ENCODE results near the gene PDAP1. TPM values are rescaled to one million over a fixed set of nuclear protein-coding genes. Genes with fewer than 3 reads are reported as not detected.

Gene PDAP1
- polyA plus RNA-seq, 3 donors from 2014 or later: 20.7 to 43.3 (median 30.0) TPM

DNA sequence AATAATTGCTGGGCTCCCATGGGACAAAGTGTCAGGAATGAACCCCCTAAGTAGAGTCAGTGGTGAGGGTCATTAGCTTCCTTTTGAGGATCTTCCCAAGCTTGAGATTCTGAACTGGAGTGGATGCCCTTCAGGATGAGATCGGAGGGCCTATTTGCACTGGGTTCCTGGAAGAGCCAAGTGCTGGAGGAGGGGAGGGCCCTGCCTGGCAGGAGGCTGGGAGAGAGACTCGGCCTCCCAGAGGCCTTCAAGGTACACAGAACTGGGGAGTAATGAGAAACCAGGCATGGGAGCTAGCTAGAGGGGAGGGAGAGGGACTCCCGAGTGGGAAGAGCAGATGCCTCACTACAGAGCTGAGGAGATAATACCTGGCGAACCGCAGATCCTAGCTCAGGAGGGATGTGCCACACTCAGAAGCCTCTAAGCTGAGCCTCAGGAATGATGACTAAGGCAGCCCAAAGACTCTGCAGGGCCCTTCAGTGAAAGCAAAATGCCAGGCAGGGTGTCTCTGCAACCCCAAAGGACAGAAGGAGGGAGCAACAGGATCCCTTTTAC, 9.4 kb downstream of the PDAP1 start:
- DNase-seq: no peak
- Mint-ChIP-seq H3K27me3 (ENCODE audit: low read depth in 3 of 3) (no peaks in the 10 kb centered on the region), H3K4me3 (no peak overlapping the region), H3K36me3 (peaks cover 12 to 18% (median 12%) of the 10 kb centered on the region in 3 donors), H3K4me1 (peaks cover 16 to 29% of the 10 kb centered on the region in 2 donors), H3K27ac (peak overlapping the region; percentile 46 to 84 (median 63)), H3K9me3 (no peaks in the 10 kb centered on the region)

GRCh38 chr7:99397297-99397983, 11.0 kb downstream of the PDAP1 start:
- Mint-ChIP-seq H3K4me3 (no peak overlapping the region), H3K4me1 (peaks cover 21 to 32% of the 10 kb centered on the region in 2 donors), H3K27me3 (ENCODE audit: low read depth in 3 of 3) (peaks cover 0 to 4% (median 4%) of the 10 kb centered on the region in 3 donors), H3K27ac (peak overlapping the region in 5 of 6 donors; percentile 4 to 74 (median 49)), H3K9me3 (no peaks in the 10 kb centered on the region), H3K36me3 (peaks cover 4 to 8% (median 4%) of the 10 kb centered on the region in 3 donors)
- no peak for DNase-seq

- Mint-ChIP-seq H3K4me3 (no peak overlapping the region), H3K27ac (peak overlapping the region in 4 of 6 donors; percentile 40 to 65 (median 52)), H3K4me1 (peaks cover 21 to 32% of the 10 kb centered on the region in 2 donors), H3K9me3 (no peaks in the 10 kb centered on the region), H3K36me3 (peaks cover 4 to 8% (median 4%) of the 10 kb centered on the region in 3 donors), H3K27me3 (ENCODE audit: low read depth in 3 of 3) (peaks cover 0 to 4% (median 4%) of the 10 kb centered on the region in 3 donors)
- DNase-seq: no peak
Measured at GRCh38 chr7:99396418-99397296, 11.7 kb downstream of the PDAP1 start.

DNA sequence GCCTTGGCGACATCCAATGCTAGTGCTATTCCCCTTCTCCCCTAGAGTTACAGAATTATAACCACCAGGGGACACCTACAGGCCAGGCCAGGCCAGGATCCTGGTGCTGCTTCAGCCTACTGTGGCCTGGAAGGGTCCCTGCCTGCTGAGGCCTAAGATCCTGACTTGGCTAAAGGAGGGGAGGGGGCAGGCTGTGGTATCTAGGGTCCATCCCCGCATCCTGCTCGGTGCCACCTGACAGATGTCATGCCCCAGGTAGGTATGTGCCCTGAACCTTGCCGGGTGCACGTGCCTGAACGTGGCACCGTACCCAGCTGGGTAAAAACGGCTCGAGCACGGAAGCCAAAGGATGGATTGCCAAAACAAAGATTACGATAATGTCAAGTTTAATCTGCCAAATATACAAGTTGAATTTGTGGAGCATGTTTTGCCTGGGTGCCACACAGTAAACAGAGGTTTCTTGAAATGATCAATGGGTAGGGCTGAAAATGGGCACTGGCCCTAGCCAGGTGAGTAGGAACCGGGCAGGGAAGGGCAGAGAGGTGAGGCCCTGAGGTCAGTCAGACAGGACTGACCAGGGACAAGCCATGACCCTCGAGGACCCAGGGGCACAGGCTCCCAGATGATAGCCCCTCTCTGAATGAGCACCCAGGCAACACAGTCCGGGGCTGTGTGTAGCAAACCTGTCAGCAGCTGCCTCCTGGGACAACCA, 12.6 kb downstream of the PDAP1 start:
- Mint-ChIP-seq H3K9me3 (no peaks in the 10 kb centered on the region), H3K27me3 (ENCODE audit: low read depth in 3 of 3) (peaks cover 0 to 4% (median 4%) of the 10 kb centered on the region in 3 donors), H3K4me1 (peaks cover 19 to 27% of the 10 kb centered on the region in 2 donors), H3K36me3 (peaks cover 0 to 4% (median under 1%) of the 10 kb centered on the region in 3 donors), H3K4me3 (no peak overlapping the region), H3K27ac (peak overlapping the region in 3 of 6 donors; percentile 16 to 55 (median 40))
- no peak for DNase-seq

GRCh38 chr7:99394188-99394502, 14.3 kb downstream of the PDAP1 start:
- no peaks in the 10 kb centered on the region for H3K9me3 Mint-ChIP-seq
- H3K27ac Mint-ChIP-seq: peak overlapping the region in 5 of 6 donors; percentile 25 to 92 (median 69)
- peaks cover 0 to 3% (median 0%) of the 10 kb centered on the region in 3 donors for H3K36me3 Mint-ChIP-seq
- DNase-seq: no peak
- H3K4me3 Mint-ChIP-seq: peak overlapping the region in 3 of 5 donors; percentile 5 to 87 (median 57)
- peaks cover 0 to 4% (median 4%) of the 10 kb centered on the region in 3 donors for H3K27me3 Mint-ChIP-seq (ENCODE audit: low read depth in 3 of 3)
- peaks cover 18 to 25% of the 10 kb centered on the region in 2 donors for H3K4me1 Mint-ChIP-seq

DNA sequence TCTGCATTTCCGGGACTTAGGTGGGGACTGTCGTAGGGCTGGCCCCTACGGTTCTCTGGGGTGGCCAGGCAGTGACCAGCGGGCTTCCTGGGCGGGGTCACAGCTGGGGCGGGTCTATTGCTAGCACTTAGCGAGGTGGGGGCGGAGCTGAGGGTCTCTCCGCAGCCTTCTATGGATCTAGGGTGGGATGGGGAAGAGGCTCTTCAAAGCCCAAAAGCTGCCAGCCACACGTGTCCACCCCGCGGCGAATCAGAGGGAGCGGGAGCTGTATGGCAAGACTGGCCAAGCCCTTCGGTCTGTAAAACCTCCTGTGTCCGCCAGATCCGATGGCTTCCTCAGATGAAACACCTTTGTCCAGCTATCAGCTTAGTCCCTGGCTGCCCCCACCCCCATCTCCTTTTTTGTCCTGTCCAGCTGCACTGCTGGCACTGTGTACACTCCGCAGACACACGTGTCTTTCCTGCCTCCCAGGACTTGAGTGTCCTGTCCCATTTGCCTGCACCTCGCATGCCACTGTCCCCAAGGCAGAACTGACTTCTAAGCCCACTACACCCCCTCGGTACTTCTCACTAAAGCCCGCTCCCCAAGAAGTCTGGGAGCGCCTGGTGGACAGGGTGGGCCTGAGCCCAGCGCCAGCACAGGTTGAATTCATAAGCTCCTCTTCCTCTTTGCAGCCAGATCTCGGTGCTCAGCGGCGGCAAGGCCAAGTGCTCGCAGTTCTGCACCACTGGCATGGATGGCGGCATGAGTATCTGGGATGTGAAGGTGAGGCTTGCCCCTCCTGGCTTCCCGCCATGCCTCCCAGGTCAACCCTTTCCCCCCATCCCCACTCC, 14.8 kb downstream of the PDAP1 start:
- DNase-seq: no peak
- Mint-ChIP-seq H3K27ac (peak overlapping the region; percentile 89 to 95 (median 92)), H3K36me3 (no peaks in the 10 kb centered on the region), H3K4me1 (peaks cover 18 to 25% of the 10 kb centered on the region in 2 donors), H3K4me3 (peak overlapping the region; percentile 86 to 94 (median 90)), H3K27me3 (ENCODE audit: low read depth in 3 of 3) (peaks cover 0 to 4% (median 4%) of the 10 kb centered on the region in 3 donors), H3K9me3 (no peaks in the 10 kb centered on the region)

DNA sequence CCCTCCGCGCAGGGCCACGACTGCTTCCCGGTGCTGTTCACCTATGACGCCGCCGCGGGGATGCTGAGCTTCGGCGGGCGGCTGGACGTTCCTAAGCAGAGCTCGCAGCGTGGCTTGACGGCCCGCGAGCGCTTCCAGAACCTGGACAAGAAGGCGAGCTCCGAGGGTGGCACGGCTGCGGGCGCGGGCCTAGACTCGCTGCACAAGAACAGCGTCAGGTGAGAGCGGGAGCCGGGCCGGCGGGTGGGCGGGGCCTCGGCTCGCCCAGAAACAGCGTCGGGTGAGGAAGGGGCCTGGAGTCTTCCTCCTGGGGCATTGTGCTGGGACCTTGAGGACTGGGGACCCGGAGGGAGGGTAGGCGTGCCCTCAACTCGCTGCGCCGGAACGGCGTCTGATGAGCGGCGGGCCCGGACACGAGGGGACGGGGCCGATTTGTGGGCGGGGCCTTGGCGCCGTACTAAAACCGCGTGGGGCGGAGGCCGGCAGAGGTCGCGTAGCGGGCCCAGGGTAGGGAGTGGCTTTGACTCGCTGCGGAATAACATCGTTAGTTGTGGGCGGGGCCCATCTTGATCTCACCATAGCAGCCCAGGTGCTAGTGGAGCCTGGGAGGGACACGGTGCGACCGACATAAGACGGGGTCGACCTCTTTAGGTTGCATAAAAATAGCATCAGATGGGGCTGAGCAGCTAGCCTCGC, 15.6 kb downstream of the PDAP1 start:
- peak; percentile 79 to 84 (median 84) for DNase-seq
- Mint-ChIP-seq H3K36me3 (peaks cover 0 to 8% (median 0%) of the 10 kb centered on the region in 3 donors), H3K4me3 (peak overlapping the region; percentile 86 to 94 (median 90)), H3K9me3 (no peaks in the 10 kb centered on the region), H3K4me1 (peaks cover 17 to 21% of the 10 kb centered on the region in 2 donors), H3K27ac (peak overlapping the region; percentile 89 to 95 (median 92)), H3K27me3 (ENCODE audit: low read depth in 3 of 3) (peaks cover 0 to 4% (median 4%) of the 10 kb centered on the region in 3 donors)

DNA sequence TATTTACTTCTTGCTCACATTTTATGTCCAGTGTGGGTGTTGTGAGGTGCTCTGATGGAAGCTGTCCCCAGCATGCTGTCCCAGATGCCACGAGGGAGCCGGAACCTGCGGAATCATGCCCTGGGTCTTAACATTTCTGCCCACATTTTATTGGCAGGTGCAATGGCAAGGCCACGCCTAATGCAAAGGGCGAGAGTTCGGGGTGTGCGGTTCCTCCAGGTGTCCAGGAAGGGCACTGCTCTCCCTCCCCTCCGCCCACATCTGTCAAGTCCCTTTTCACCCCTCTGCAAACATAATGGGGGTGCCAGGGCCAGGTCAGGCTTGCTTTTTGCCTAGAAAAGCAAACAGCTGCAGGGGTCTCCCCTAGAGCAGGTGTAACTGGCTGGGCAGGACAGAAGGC, 16.4 kb downstream of the PDAP1 start:
- no peak for DNase-seq
- Mint-ChIP-seq H3K4me3 (peak overlapping the region in 4 of 5 donors; percentile 20 to 87 (median 74)), H3K9me3 (no peaks in the 10 kb centered on the region), H3K4me1 (peaks cover 15 to 18% of the 10 kb centered on the region in 2 donors), H3K27me3 (ENCODE audit: low read depth in 3 of 3) (peaks cover 0 to 4% (median 4%) of the 10 kb centered on the region in 3 donors), H3K27ac (peak overlapping the region in 5 of 6 donors; percentile 51 to 92 (median 74)), H3K36me3 (peaks cover 0 to 8% (median 0%) of the 10 kb centered on the region in 3 donors)

GRCh38 chr7:99390941-99391602, 17.3 kb downstream of the PDAP1 start:
- H3K36me3 Mint-ChIP-seq: peaks cover 0 to 12% (median 0%) of the 10 kb centered on the region in 3 donors
- H3K27ac Mint-ChIP-seq: peak overlapping the region in 4 of 6 donors; percentile 13 to 92 (median 55)
- peaks cover 0 to 4% (median 4%) of the 10 kb centered on the region in 3 donors for H3K27me3 Mint-ChIP-seq (ENCODE audit: low read depth in 3 of 3)
- no peak for DNase-seq
- peak overlapping the region in 1 of 5 donors; percentile 27 for H3K4me3 Mint-ChIP-seq
- H3K9me3 Mint-ChIP-seq: no peaks in the 10 kb centered on the region
- peaks cover 18 to 20% of the 10 kb centered on the region in 2 donors for H3K4me1 Mint-ChIP-seq

- peaks cover 0 to 4% (median 4%) of the 10 kb centered on the region in 3 donors for H3K27me3 Mint-ChIP-seq (ENCODE audit: low read depth in 3 of 3)
- no peak overlapping the region for H3K27ac Mint-ChIP-seq
- no peak for DNase-seq
- H3K4me1 Mint-ChIP-seq: peaks cover 18 to 25% of the 10 kb centered on the region in 2 donors
- H3K9me3 Mint-ChIP-seq: no peaks in the 10 kb centered on the region
- peaks cover 0 to 12% (median 0%) of the 10 kb centered on the region in 3 donors for H3K36me3 Mint-ChIP-seq
- H3K4me3 Mint-ChIP-seq: no peak overlapping the region
Measured at GRCh38 chr7:99389772-99390171, 18.6 kb downstream of the PDAP1 start.

DNA sequence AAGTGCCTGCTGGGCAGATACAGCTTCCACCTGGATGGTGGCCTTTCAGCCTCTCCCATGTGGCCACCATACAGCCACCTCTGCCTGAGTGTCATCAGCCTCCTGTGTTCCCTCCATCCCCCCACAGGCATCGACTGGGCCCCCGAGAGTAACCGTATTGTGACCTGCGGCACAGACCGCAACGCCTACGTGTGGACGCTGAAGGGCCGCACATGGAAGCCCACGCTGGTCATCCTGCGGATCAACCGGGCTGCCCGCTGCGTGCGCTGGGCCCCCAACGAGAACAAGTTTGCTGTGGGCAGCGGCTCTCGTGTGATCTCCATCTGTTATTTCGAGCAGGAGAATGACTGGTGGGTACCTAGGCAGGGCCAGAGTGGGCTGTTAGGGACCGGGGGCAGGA, 20.5 kb downstream of the PDAP1 start:
- DNase-seq: no peak
- Mint-ChIP-seq H3K4me1 (peaks cover 19 to 29% of the 10 kb centered on the region in 2 donors), H3K36me3 (peaks cover 0 to 16% (median 0%) of the 10 kb centered on the region in 3 donors), H3K9me3 (no peaks in the 10 kb centered on the region), H3K27ac (no peak overlapping the region), H3K4me3 (no peak overlapping the region), H3K27me3 (ENCODE audit: low read depth in 3 of 3) (peaks cover 0 to 1% (median 0%) of the 10 kb centered on the region in 3 donors)

Measured in immature natural killer cell (primary cell).